Peyer's patch (tissue), 4 donors: ENCODE data around the gene VAV2. TPM values are rescaled to one million over a fixed set of nuclear protein-coding genes. Genes with fewer than 3 reads are reported as not detected.

Experiments used
- DNase-seq, 3 donors: peaks; one replicate each; pipeline ENCODE4 v3.0.0-alpha.2; 2017 to 2019
- H3K27ac ChIP-seq, 4 donors: fragments of 200-600 bp; sonication (generic); one replicate each; pipeline ENCODE4 v1.5.1; 2016 to 2019
- H3K27me3 ChIP-seq, 2 donors: fragments of 200-600 bp; sonication (generic); one replicate each; pipeline ENCODE4 v1.5.1; 2019
- H3K36me3 ChIP-seq, 3 donors: fragments of 200-600 bp; sonication (generic); one replicate each; pipeline ENCODE4 v1.5.1; 2016 to 2019
- H3K4me1 ChIP-seq, 4 donors: fragments of 200-600 bp; sonication (generic); one replicate each; pipeline ENCODE4 v1.5.1; 2016 to 2019
- H3K4me3 ChIP-seq, 4 donors: fragments of 200-600 bp; sonication (generic); 1 replicate in 3 of 4; 2 replicates in 1 of 4; pipeline ENCODE4 v1.5.1; 2016 to 2019; ENCODE audit warnings: mild to moderate bottlenecking in 1 of 4
- H3K9me3 ChIP-seq, 4 donors: fragments of 200-600 bp; sonication (generic); one replicate each; pipeline ENCODE4 v1.5.1; 2016 to 2019; ENCODE audit warnings: mild to moderate bottlenecking in 1 of 4
- POLR2A ChIP-seq, 2 donors: fragments of 450-650 bp; IDR thresholded peaks; one replicate each; pipeline ENCODE4 v1.5.1; 2017; ENCODE audit warnings: antibody characterized with exemption in 2 of 2, mild to moderate bottlenecking in 2 of 2, moderate library complexity in 2 of 2
- total RNA-seq, 4 donors: library from RNA; depleted of rRNA; stranded (reverse); fragments of >200 nt; gene quantifications; one replicate each; pipeline ENCODE4 v1.1.0, GENCODE V29; 2016
- TF ChIP-seq, protein P1 (sequence below), 6 experiments: fragments of 450-650 bp in 4 of 6; fragments of 200-600 bp in 2 of 6; sonication (generic) in 1 of 6; IDR thresholded peaks; one replicate each; pipeline ENCODE4 v1.5.1; 2017 to 2019; ENCODE audit warnings: antibody characterized with exemption in 6 of 6, mild to moderate bottlenecking in 3 of 6, moderate library complexity in 1 of 6

Gene VAV2
- total RNA-seq, 4 donors from 2014 or later = 47.9 to 61.8 (median 58.9) TPM

DNA sequence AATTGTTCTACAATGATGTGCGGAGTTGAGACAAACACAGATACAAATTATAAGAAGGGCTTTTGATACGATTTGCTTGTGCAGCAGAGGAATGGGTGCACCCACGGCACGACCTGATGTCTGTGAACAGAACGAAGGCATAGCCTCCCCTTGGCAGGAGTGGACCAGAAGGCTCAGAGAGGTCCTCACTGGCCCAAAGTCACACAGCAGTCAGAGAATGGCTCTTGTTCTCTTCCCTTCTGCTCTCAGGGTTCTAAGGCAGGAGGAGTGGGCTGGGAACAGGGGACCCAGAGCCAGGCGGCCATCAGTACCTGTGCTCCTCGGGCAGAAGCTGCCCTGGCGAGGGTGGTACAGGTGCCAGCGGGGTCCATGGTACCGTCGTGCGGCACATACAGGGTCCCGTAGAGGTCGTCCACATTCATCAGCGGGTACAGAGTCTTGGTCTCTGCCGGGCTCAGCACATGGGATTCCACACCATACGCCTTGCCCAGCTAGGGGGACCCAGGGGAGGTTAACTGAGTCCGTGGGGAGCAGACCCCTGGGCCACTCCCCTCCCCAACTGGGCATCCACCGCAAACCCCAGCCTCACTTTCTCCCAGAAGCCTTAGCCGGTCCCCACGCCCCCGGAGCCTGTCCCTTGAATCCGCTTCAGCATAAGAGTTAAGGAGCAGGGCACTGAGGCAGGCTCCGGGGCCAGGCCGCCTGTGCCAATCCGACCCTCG lies 261.0 kb downstream of the VAV2 start:
- Histone ChIP-seq H3K9me3 (no peaks in the 10 kb centered on the region), H3K4me3 (no peak overlapping the region), H3K27ac (no peak overlapping the region), H3K4me1 (peaks cover 0 to 4% (median 0%) of the 10 kb centered on the region in 4 donors), H3K36me3 (no peaks in the 10 kb centered on the region), H3K27me3 (no peaks in the 10 kb centered on the region)
- TF ChIP-seq, protein P1, sequence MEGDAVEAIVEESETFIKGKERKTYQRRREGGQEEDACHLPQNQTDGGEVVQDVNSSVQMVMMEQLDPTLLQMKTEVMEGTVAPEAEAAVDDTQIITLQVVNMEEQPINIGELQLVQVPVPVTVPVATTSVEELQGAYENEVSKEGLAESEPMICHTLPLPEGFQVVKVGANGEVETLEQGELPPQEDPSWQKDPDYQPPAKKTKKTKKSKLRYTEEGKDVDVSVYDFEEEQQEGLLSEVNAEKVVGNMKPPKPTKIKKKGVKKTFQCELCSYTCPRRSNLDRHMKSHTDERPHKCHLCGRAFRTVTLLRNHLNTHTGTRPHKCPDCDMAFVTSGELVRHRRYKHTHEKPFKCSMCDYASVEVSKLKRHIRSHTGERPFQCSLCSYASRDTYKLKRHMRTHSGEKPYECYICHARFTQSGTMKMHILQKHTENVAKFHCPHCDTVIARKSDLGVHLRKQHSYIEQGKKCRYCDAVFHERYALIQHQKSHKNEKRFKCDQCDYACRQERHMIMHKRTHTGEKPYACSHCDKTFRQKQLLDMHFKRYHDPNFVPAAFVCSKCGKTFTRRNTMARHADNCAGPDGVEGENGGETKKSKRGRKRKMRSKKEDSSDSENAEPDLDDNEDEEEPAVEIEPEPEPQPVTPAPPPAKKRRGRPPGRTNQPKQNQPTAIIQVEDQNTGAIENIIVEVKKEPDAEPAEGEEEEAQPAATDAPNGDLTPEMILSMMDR (IDR thresholded peaks at IDR 0.05) = no peak
- TF ChIP-seq POLR2A (IDR thresholded peaks at IDR 0.05) = no peak
- DNase-seq = no peak

DNA sequence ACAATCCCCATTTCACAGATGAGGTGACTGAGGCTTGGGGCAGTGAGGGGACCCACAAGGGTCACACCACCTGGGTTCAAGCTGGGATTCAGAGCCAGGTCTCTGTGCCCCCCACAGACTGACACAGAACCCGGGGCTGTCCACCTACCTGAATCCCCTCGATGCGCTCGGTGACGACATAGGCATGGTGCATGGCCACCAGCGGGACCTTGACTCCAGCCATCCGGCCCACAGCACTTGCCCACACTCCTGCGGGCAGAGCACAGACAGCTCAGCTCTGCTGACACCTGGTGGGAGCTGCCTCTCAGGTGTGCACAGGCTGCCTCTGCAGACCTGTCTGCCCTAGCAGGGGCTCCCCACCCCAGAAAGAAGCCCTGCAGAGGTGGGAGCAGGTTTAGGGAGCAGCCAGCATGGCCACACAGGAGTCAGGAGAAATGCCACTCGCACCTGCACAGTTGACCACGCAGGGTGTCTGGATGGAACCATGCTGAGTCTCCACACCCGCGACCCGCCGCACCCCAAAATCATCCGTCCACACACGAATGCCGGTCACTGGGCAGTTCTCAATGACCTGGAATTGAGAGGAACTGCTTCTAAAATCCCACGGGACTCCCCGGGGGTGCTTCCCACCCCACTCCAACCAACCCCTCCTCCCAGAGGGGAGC lies 262.4 kb downstream of the VAV2 start:
- no peaks in the 10 kb centered on the region for H3K27me3 ChIP-seq
- TF ChIP-seq, protein P1 (IDR thresholded peaks at IDR 0.05) = no peak
- H3K4me1 ChIP-seq = peaks cover 0 to 2% (median 0%) of the 10 kb centered on the region in 4 donors
- H3K4me3 ChIP-seq = no peak overlapping the region
- DNase-seq = peak in 1 of 3 donors; percentile 41
- H3K27ac ChIP-seq = no peak overlapping the region
- H3K36me3 ChIP-seq = no peaks in the 10 kb centered on the region
- no peaks in the 10 kb centered on the region for H3K9me3 ChIP-seq

DNA sequence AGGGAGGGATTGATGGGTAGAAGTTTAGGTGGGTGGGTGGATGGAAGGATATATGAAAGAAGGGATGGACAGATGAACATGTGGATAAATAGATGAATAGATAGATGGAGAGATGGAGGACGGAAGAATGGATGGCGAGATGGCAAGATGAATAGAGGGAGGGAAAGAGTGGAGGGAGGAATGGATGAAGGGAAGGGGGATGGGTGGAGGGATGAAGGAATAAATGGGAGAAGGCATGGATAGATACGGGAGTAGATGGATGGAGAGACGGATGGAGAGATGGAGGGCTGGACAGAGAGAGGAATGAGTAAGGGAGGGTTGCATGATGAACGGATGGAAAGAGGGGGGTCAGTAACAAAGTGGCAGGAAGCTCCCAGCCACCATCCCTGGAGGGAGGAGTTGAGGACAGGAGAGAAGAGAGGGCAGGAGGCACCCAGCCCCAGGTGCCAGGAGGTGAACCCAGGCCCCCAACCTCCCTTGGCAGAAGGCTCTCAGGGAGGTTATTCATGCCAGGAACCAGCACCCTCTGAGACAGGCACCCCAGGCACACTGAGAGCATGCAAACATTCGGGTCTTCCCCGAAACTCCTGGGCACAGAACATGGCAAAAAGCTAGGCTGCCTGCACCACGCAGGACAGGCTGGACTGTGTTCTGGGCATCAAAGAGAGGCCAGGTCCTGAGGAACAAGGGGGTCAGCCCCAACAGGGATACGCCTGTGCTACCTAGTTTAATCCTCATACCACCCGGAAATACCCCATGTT lies 263.1 kb downstream of the VAV2 start:
- no peaks in the 10 kb centered on the region for H3K9me3 ChIP-seq
- H3K27me3 ChIP-seq = no peaks in the 10 kb centered on the region
- TF ChIP-seq, protein P1 (IDR thresholded peaks at IDR 0.05) = no peak
- TF ChIP-seq POLR2A (IDR thresholded peaks at IDR 0.05) = no peak
- no peak for DNase-seq
- H3K4me1 ChIP-seq = no peaks in the 10 kb centered on the region
- no peak overlapping the region for H3K27ac ChIP-seq
- no peaks in the 10 kb centered on the region for H3K36me3 ChIP-seq
- no peak overlapping the region for H3K4me3 ChIP-seq

DNA sequence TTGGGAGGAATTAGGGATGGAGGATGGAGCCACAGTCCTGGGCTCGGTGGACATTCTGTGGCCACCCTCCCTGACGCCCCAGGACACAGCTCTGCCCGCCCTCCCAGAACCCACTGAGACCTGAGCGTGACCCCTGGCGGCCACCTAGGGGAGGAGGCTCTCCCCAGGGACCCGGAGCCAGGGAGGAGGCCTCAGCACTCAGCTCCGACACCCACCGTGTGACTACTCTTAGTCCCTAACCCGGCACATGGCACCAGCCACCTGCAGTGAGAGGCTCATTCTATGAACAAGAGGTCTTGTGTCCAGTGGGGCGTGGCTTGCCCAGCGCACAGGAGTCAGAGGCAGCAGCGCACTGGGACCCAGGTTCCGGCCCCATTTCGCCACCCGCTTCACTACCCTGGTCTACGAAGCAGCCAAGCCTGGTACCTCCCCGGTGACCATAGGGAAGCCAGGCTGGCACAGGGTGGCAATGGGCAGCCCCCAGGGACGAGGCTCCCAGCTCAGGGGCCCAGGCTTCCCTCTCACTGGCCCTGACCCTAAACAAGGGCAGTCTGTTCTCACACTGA lies 264.2 kb downstream of the VAV2 start:
- Histone ChIP-seq H3K27me3 (no peaks in the 10 kb centered on the region), H3K36me3 (no peaks in the 10 kb centered on the region), H3K27ac (no peak overlapping the region), H3K4me1 (no peaks in the 10 kb centered on the region), H3K4me3 (no peak overlapping the region), H3K9me3 (no peaks in the 10 kb centered on the region)
- no peak for TF ChIP-seq POLR2A (IDR thresholded peaks at IDR 0.05)
- TF ChIP-seq, protein P1 (IDR thresholded peaks at IDR 0.05) = no peak
- DNase-seq = peak in 1 of 3 donors; percentile 42

DNA sequence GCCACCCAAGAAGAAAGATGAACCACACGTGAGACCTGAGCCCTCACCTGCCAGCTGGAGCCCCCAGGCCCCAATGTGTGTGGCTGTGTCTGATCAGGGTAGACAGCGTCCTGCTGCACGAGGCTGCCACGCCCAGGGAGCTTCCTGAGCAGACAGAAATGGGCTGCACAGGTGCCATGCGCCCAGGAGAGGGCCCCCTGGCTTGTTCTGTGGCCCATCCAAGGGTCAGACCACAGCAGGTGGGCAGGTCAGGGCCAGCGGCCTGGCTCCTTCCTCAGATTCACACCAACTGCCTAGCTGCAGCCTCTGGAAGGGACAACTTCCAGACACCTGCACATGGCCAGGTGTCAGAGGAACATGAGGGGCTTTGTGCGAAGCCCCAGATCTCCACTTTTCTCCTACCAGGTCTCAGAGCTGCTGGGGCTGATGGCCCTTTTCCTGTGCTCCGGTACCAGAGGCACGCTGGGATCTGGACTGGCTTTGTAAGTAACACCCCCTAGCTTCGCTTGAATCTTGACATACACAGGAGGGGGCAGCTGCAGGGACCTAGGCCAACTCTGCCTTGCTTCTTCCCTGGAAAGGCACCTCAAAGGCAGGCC lies 264.7 kb downstream of the VAV2 start:
- no peaks in the 10 kb centered on the region for H3K27me3 ChIP-seq
- H3K4me3 ChIP-seq = no peak overlapping the region
- no peak overlapping the region for H3K27ac ChIP-seq
- H3K9me3 ChIP-seq = no peaks in the 10 kb centered on the region
- no peaks in the 10 kb centered on the region for H3K4me1 ChIP-seq
- peak in 2 of 3 donors; percentile 13 to 59 for DNase-seq
- no peak for TF ChIP-seq POLR2A (IDR thresholded peaks at IDR 0.05)
- TF ChIP-seq, protein P1 (IDR thresholded peaks at IDR 0.05) = no peak
- no peaks in the 10 kb centered on the region for H3K36me3 ChIP-seq
